OCI-LY1 (cell line): ENCODE results near the gene TTC27.

Experiments used
- H2AFZ ChIP-seq: fragments of 200-600 bp; sonication (generic), shearing (Covaris generic); 2 replicates; pipeline ENCODE4 v1.6.0; 2014; ENCODE audit warnings: antibody characterized with exemption, mild to moderate bottlenecking, low read length
- H3F3A ChIP-seq: fragments of 200-600 bp; sonication (generic), shearing (Covaris generic); 2 replicates; pipeline ENCODE4 v1.6.0; 2014; ENCODE audit warnings: mild to moderate bottlenecking, antibody characterized with exemption, low read length, moderate library complexity; ENCODE audit not compliant: insufficient read depth
- H3K27ac ChIP-seq: fragments of 200-600 bp; sonication (generic); 2 replicates; pipeline ENCODE4 v1.5.1; 2014; ENCODE audit warnings: low read length, mixed run types, mild to moderate bottlenecking, low read depth; ENCODE audit not compliant: poor library complexity, severe bottlenecking
- H3K27me3 ChIP-seq: fragments of 200-600 bp; sonication (generic); 2 replicates; pipeline ENCODE4 v1.6.0; 2014; ENCODE audit warnings: antibody characterized with exemption, mild to moderate bottlenecking, low read length, moderate library complexity; ENCODE audit not compliant: insufficient read depth
- H3K36me3 ChIP-seq: fragments of 200-600 bp; sonication (generic); 2 replicates; pipeline ENCODE4 v1.6.1; 2014; ENCODE audit warnings: mild to moderate bottlenecking, antibody characterized with exemption, low read length, moderate library complexity, mixed read lengths; ENCODE audit not compliant: insufficient read depth
- H3K4me1 ChIP-seq: fragments of 200-600 bp; sonication (generic); 2 replicates; pipeline ENCODE4 v1.5.1; 2014; ENCODE audit warnings: mild to moderate bottlenecking, low read length, moderate library complexity; ENCODE audit not compliant: insufficient read depth, severe bottlenecking
- H3K4me2 ChIP-seq: fragments of 200-600 bp; sonication (generic), shearing (Covaris generic); 2 replicates; pipeline ENCODE4 v1.6.1; 2014; ENCODE audit warnings: low read length
- H3K4me3 ChIP-seq: fragments of 200-600 bp; sonication (generic); 2 replicates; pipeline ENCODE4 v1.5.1; 2014; ENCODE audit warnings: low read length, low read depth, mild to moderate bottlenecking, mixed read lengths; ENCODE audit not compliant: poor library complexity, severe bottlenecking
- H3K79me2 ChIP-seq: fragments of 200-600 bp; shearing (Covaris generic); 2 replicates; pipeline ENCODE4 v1.6.1; 2016; ENCODE audit warnings: mixed run types, low read length, mixed read lengths; ENCODE audit not compliant: insufficient read depth
- H3K9ac ChIP-seq: fragments of 200-600 bp; sonication (generic), shearing (Covaris generic); 2 replicates; pipeline ENCODE4 v1.6.1; 2014; ENCODE audit warnings: mild to moderate bottlenecking, low read length, mixed read lengths
- H3K9me2 ChIP-seq: fragments of 200-600 bp; sonication (generic), shearing (Covaris generic); 2 replicates; pipeline ENCODE4 v1.6.1; 2014; ENCODE audit warnings: low read depth, mild to moderate bottlenecking, low read length, mixed read lengths
- H3K9me3 ChIP-seq: fragments of 200-600 bp; shearing (Covaris generic); 2 replicates; pipeline ENCODE4 v1.6.1; 2014; ENCODE audit warnings: low read length, mixed read lengths
- H4K20me1 ChIP-seq: fragments of 200-600 bp; sonication (generic), shearing (Covaris generic); 2 replicates; pipeline ENCODE4 v1.6.0; 2016; ENCODE audit warnings: mild to moderate bottlenecking, low read length; ENCODE audit not compliant: insufficient read depth
- CTCF ChIP-seq: fragments of 200-600 bp; sonication (generic), shearing (Covaris generic); IDR thresholded peaks from 2 replicates; pipeline ENCODE4 v1.5.1; 2017; ENCODE audit warnings: mild to moderate bottlenecking, antibody characterized with exemption, low read length, moderate library complexity, mixed read lengths
- EZH2 ChIP-seq: fragments of 200-600 bp; sonication (generic), shearing (Covaris generic); IDR thresholded peaks from 2 replicates; pipeline ENCODE4 v1.8.0; 2017; ENCODE audit warnings: borderline replicate concordance, mixed run types, mild to moderate bottlenecking, antibody characterized with exemption, low read length, moderate library complexity, mixed read lengths

TTC27 gene

GRCh38 chr2:32617599-32618189 lies 10.2 kb upstream of the TTC27 start:
- no peaks in the 10 kb centered on the region for H3K27me3 ChIP-seq
- H3K79me2 ChIP-seq, result no peaks in the 10 kb centered on the region
- H3K4me3 ChIP-seq, result no peak overlapping the region
- no peaks in the 10 kb centered on the region for H3K9me3 ChIP-seq
- no peaks in the 10 kb centered on the region for H4K20me1 ChIP-seq
- H3K27ac ChIP-seq, result no peak overlapping the region
- H2AFZ ChIP-seq, result no peak overlapping the region
- TF ChIP-seq CTCF, result no peak
- no peak for TF ChIP-seq EZH2
- H3F3A ChIP-seq, result no peaks in the 10 kb centered on the region
- H3K4me1 ChIP-seq, result no peaks in the 10 kb centered on the region
- H3K4me2 ChIP-seq, result no peak overlapping the region
- no peaks in the 10 kb centered on the region for H3K9me2 ChIP-seq
- H3K36me3 ChIP-seq, result peaks cover 64% of the 10 kb centered on the region
- H3K9ac ChIP-seq, result no peak overlapping the region

GRCh38 chr2:32622570-32623310 lies 5.1 kb upstream of the TTC27 start:
- Histone ChIP-seq H3K9me3 (no peaks in the 10 kb centered on the region), H3K9ac (no peak overlapping the region), H3K27ac (no peak overlapping the region), H2AFZ (no peak overlapping the region), H3K36me3 (peaks cover 28% of the 10 kb centered on the region), H3K9me2 (no peaks in the 10 kb centered on the region), H3K4me2 (no peak overlapping the region), H4K20me1 (no peaks in the 10 kb centered on the region), H3K79me2 (no peaks in the 10 kb centered on the region), H3K27me3 (no peaks in the 10 kb centered on the region), H3K4me1 (peaks cover 16% of the 10 kb centered on the region), H3K4me3 (no peak overlapping the region), H3F3A (no peaks in the 10 kb centered on the region)
- no peak for TF ChIP-seq CTCF
- TF ChIP-seq EZH2, result no peak

- Histone ChIP-seq H2AFZ (no peak overlapping the region), H3K36me3 (peaks cover 23% of the 10 kb centered on the region), H3K4me2 (no peak overlapping the region), H3K27me3 (no peaks in the 10 kb centered on the region), H3K27ac (no peak overlapping the region), H3K9ac (no peak overlapping the region), H3K4me1 (peaks cover 17% of the 10 kb centered on the region), H3K9me3 (no peaks in the 10 kb centered on the region), H4K20me1 (no peaks in the 10 kb centered on the region), H3K79me2 (no peaks in the 10 kb centered on the region), H3F3A (no peaks in the 10 kb centered on the region), H3K9me2 (no peaks in the 10 kb centered on the region), H3K4me3 (no peak overlapping the region)
- TF ChIP-seq EZH2 (no peak), CTCF (no peak)
Observed at GRCh38 chr2:32623311-32623706, 4.5 kb upstream of the TTC27 start.
